SKM-1 (cell line): ENCODE results near the gene KRT33A.
"Not testable (repeated sequence)": the region's sequence is repeated elsewhere in the genome, so short reads cannot be mapped to it uniquely, and the experiment has no call there.

ENCODE experiments used
- DNase-seq: peaks from one replicate; lab custom pipeline; 2025; ENCODE audit not compliant: unreplicated experiment; lab: John Stamatoyannopoulos, UW

KRT33A gene

DNA sequence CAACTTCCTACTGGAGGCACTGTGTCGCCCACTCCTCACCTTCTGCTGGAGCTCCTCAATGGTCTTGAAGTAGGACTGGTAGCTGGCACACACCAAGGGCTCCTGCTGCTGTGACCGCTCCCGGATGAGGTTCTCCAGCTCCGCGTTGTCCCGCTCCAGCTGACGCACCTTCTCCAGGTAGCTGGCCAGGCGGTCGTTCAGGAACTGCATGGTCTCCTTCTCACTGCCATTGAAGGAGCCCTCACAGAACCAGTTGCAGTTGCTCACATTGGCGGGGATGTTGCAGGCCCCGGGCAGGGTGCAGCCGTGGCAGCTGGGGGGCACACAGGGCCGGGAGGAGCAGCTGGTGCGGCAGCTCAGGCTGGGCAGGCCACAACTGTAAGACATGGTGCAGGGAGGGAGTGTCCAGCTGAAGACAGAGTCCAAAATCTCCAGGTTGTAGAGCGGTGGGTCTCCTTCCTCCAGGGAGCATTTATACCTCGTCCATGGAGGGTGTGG is at the start of gene KRT33A:
Gene KRT33A, minus strand, starts transcription at position 448 of the 498 bp plus-strand sequence. Its CDS starts 61 bp downstream, at position 387.
- not testable (repeated sequence) for DNase-seq

DNA sequence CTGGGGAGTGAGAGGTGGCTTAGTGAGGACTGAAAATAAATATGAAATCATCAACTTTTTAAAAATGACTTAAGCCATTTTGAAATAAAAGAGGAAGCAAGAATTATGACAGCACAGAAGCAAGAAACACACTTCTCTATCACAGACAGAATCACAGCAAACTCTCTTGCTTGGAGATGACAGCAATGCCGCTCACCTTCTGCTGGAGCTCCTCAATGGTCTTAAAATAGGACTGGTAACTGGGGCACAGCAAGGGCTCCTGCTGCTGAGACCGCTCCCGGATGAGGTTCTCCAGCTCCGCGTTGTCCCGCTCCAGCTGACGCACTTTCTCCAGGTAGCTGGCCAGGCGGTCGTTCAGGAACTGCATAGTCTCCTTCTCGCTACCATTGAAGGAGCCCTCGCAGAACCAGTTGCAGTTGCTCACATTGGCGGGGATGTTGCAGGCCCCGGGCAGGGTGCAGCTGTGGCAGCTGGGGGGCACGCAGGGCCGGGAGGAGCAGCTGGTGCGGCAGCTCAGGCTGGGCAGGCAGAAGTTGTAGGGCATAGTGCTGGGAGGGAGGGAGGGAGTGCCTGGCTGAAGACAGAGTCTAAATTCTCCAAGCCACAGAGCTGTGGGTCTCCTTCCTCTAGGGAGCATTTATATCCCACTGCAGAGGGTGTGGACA is 46.5 kb upstream of the KRT33A start, which contains the start of gene KRT31:
Gene KRT31, minus strand, starts transcription at position 613 of the 665 bp plus-strand sequence. Its CDS starts 69 bp downstream, at position 544.
- DNase-seq: no peak

DNA sequence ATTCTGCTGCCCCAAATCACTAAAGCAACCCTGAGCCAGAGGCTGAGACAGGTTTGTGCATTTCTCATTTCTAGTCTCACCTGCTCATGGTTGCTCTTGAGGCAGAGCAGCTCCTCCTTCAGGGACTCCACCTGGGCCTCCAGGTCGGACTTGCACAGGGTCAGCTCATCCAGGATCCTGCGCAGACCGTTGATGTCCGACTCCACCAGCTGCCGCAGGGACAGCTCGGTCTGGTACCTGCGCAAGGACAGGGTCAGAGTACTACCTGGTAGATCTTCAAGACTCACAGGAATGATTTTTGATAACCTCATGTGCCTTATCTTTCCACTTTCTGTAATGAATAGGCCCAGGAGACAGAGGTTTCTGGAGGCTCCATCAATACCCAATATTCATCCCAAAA is 45.7 kb upstream of the KRT33A start:
- DNase-seq: no peak

DNA sequence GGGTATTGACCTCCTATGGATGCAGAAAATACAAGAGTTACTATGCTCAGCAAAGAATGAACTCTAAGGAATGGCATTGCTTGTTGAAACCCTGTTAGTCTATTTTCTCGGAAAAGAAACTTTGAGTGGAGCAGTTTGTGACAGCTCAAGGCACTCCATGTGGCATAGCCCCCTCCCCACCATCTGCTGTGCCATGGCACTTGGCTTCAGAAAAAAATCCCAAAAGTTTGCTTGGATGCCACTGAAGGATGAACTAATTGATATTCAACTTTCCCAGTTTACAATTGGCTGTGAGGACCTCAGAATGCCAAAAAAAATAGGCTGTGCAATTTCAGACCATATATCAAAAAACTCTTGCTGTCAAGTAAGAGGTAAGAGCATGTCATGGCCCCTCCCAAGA is 45.0 kb upstream of the KRT33A start:
- no peak for DNase-seq

DNA sequence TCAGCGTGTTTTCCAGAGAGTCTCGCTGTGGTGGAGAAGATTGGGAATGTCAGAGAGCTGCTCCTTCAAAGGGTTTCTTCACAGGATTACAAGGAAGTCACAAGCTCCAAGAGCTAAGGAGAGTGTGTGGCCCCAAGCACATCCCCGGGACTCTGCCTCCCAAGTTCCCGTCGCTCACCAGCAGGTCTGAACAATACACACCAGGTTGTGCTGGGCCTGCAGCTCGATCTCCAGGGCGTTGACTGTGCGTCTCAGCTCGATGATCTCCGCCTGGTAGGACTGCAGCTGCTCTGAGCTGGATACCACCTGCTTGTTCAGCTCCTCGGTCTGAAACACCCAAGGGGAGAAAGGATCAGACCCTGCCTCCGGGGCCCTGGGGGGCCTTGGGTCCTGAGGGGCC is 44.4 kb upstream of the KRT33A start:
- DNase-seq: not testable (repeated sequence)

DNA sequence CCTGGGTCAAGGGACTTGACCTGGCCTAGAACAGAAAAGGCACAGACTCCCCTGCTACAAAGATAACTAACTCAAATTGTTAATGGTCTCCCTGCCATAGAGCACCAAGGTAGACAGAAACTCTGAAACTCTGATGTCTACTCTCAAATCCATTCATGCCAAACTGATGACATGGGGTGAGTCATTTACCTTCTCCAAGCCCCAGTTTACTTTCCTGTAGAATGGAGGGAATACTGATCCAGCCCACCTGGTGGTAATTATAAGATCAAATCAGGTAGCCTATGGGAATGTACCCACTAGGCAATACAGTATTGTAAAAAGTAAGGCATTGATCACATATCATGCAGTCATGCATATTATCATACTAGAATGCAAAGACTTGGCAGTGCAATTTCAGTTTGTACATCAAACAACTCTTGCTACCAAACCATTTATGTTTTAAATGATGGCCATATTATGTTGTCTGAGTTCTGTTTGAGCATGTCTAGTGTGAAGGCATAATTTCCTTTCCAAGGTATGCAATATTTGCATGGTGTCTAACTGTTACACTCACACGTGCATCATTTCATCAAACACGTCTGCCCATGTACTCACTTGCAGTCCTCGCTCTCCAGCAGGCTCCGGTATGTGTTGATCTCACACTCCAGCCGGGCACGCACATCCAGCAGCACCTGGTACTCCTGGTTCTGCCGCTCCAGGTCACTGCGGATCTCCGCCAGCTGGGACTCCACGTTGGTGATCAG is 43.8 kb upstream of the KRT33A start:
- DNase-seq: no peak

DNA sequence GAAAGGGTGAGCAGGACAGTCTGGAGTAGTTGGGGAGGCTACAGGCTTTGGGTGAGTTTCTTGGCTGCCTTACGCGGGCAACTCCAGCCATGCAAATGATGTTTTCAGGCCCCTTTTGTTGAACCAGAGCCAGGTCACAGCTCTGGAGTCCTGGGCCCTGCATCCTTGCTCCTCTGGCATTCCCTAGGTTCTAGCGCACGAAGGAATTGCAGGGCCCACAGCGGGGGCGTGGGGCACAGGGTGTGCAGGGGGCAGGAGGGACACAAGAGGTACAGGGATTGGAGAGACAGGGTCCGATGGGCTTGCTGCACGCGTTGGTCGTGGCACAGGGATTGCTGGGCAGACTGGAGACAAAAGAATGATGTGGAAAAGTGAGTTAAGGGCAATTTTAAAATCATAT is 43.2 kb upstream of the KRT33A start:
- no peak for DNase-seq

DNA sequence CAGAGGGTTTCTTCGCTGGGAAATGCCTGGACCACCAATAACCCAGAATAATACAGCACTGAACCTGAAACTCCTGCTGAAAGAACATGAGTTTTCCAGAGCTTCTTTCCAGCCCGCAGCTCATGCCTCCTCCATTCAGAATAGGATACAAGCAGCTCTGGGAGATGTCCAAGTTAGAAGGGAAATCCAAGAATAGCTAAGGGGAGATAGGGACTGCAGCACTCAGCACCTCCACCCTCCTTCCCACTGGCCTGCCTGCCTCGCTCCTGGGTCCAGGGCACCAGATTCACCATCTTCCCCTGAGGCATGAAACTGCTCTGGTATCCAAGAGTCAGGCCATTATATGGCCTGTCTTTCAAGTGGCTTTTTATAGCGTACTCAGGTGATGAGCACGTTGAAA is 42.7 kb upstream of the KRT33A start:
- no peak for DNase-seq

DNA sequence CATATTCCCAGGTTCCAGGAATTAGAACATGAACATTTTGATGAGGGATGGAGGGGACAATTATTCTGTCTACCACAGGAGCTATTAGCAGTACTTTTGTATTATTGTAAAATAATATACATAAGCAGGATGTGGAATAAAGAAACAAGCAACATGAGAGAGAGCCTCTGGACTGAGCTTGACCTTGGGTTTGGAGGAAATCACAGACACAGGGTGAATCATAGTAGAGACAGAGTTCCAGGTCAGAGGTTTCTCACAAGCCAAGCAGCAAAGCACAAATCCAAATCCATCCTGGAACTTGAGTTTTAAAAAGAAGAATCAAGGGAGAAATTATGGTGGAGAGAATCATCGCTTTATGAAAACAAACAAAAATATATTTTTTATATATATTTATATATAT is 41.6 kb upstream of the KRT33A start:
- no peak for DNase-seq

DNA sequence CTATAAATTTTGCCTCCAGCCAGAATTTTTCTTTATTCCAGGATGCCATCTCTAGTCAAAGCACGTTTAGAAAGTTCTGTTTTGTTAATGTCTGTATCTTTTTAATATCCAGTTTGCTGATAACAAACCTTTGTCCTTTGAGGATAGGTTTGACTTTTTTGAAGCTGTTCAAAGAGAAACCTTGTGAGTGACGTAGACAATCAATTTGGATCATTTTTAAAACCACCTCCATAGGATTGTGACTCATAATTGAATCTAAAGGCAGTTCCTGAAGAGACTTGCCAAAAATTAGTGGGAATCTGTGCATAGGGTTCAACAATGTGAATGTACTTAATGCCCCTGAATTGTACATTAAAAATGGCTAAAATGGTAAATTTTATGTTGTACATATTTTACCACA is 40.9 kb upstream of the KRT33A start:
- DNase-seq: no peak

DNA sequence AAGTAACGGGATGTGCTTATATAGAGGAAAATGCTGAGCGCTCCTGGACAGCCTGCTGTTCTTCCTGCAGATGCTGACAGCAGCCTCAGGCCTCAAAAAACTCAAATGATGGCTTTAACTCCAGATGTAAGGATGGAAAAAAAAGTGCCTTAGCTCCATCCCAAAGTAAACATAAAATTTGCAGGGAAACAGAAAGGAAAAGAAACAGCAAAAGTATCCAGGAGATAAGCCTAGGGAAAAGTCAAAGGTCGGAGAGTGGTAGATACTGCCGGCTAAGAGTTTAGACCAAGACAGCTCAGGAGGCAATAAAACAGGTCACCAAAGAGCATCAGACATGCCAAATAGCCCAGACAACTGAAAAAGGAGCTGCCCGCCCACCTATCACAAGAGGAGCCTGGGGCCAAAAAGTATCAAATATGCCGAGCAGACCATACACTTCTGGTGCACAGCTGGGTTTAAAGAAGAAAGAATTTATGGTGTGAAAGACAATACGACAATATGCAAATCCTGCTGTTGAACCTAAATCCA is 39.8 kb upstream of the KRT33A start:
- no peak for DNase-seq

DNA sequence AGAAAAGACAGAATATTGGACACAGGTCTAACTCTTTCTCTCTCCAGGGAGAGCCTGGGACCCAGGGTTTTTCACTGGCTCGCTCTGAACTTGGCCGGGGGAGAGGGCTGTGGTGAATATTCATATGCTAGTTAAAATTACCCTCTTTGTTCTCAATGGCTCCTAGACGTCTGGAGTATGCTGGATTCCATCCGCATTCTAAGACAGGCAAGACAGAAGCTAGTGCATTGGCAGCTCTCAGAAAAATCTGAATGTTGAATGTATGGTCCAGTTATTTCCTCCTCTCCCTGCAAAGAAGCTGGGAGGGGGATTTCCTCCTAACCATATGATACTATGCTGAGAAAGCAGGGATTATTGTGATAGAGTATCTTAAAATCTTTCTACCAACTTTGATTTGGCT is 37.0 kb upstream of the KRT33A start:
- DNase-seq: no peak

DNA sequence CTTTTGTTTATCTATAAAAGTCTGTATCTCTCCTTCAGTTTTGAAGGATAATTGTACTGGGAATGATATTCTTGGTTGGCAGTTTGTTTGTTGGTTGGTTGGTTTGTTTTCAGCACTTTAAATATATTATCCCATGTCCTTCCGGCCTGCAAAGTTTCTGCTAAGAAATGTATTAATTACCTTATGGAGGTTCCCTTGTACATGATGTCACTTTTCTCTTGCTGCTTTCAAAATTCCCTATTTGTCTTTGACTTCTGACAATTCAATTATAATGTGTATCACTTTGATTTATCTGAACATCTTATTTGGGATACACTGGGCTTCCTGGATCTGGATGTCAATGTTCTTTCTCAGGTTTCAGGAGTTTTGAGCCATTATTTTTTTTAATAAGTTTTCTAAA is 35.6 kb upstream of the KRT33A start:
- no peak for DNase-seq

DNA sequence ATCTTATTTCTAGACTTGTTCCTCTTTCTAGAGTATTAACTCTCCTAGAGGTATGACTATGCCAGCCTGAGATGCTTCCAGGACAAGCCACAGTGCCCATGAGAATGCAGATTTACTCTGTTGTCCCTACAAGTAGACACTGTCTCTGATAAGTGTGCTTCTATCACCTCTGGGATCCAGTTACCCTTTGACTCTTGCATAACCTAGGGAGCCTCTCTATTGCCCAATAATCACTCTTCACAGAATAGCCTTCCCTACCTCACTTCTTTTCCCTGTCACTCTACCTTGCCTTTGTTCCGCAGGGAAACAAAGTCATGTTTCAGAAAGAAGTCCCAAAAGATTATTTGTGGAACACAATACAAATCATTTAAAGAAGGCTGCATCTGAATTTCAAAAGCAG is 33.1 kb upstream of the KRT33A start:
- no peak for DNase-seq

DNA sequence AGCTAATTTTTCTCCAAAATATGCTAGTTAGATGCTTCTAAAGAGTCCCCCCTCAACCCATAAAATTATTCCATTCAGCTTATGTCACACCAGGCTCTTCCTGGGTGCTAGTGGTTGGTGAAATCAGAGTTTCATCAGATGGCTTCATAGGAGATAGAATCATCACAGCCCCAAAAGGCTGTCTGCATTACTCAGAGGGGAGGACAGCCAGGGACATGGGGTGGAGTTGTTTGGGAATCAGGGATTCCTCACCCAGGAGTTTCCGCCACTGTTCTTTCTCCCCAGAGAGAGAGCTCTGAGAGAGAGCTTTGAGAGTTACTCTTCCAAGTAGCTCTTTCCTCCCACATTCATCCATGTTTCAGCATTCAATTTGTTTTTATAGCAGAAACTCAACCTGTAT is 31.8 kb upstream of the KRT33A start:
- DNase-seq: no peak

DNA sequence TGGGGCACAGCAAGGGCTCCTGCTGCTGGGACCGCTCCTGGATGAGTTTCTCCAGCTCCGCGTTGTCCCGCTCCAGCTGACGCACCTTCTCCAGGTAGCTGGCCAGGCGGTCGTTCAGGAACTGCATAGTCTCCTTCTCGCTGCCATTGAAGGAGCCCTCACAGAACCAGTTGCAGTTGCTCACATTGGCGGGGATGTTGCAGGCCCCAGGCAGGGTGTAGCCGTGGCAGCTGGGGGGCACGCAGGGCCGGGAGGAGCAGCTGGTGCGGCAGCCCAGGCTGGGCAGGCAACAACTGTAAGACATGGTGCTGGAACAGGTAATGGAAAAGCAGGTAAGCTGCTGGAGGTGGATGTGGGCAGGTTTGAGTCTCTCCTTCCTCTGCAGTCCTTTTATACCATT is 31.3 kb upstream of the KRT33A start, which contains the start of gene KRT34:
Gene KRT34, minus strand, starts transcription at position 364 of the 400 bp plus-strand sequence. Its CDS starts 60 bp downstream, at position 304.
- not testable (repeated sequence) for DNase-seq

DNA sequence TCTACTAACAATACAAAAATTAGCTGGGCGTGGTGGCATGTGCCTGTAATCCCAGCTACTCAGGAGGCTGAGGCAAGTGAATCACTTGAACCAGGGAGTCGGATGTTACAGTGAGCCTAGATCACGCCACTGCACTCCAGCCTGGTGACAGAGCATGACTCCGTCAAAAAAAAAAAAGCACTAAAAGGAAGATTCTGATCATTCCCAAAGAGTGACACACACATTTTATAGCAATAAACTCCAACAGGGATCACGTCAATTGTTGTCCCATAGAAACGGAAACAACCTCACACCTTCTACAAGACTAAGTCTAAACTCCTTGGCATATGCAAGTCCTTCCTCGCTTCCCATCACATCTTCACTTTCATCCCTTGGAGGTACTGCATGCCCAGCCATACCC is 29.5 kb upstream of the KRT33A start:
- not testable (repeated sequence) for DNase-seq

DNA sequence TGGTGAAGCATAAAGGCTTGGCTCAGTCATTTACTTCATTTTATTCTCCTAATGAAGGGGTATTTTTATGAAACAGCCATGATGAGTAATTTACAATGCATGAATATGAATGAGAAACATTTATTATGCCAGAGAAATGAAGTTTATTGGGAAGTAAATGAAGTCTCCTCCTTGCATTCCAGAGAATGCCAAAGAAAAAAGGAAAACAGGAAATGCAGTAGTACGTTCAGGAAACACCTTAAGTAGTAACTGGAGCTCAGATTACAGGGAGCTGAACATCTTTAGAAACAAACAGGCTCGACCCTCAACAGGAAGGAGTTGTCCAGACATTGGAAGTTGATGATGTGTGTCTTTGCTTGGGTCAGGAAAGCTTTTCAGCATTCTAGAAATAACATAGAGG is 26.9 kb upstream of the KRT33A start:
- DNase-seq: no peak

DNA sequence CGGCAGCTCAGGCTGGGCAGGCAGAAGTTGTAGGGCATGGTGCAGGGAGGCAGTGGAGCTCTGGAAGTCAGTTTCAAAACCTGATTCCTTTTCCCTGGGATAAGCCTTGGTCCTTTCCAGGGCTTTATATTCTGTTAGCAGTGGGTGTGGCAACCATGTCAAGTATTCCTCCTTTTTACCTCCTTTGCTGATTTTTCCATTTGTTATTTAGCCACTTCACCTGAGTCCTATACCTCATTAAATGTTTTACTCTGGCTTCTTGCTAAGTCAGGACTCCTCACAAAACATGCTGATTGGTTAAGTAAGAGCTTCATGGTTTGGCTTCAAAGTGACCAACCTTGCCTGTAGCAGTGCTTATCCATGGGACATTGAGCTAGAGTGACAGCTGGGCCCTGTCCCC is 19.1 kb upstream of the KRT33A start, which contains the start of gene KRT33B:
Gene KRT33B, minus strand, starts transcription at position 101 of the 400 bp plus-strand sequence. Its CDS starts 63 bp downstream, at position 38.
- no peak for DNase-seq

DNA sequence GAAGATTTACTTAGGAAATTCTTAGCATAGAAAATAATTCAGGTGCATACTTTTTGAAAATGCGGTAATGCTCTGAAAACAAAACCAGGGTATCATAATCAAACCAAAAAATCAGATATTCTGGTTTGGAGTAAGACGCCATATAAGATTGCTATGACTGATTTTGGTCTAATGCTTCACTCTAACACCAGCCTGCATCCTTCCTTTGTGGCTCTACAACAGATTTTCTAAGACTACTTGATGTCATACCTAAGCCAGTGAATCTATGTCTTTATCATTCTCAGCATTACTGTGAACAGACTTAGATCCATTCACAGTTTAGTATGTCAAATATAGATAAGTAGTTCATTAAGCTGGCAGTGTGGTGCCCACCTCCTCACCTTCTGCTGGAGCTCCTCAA is 18.4 kb upstream of the KRT33A start:
- DNase-seq: no peak

DNA sequence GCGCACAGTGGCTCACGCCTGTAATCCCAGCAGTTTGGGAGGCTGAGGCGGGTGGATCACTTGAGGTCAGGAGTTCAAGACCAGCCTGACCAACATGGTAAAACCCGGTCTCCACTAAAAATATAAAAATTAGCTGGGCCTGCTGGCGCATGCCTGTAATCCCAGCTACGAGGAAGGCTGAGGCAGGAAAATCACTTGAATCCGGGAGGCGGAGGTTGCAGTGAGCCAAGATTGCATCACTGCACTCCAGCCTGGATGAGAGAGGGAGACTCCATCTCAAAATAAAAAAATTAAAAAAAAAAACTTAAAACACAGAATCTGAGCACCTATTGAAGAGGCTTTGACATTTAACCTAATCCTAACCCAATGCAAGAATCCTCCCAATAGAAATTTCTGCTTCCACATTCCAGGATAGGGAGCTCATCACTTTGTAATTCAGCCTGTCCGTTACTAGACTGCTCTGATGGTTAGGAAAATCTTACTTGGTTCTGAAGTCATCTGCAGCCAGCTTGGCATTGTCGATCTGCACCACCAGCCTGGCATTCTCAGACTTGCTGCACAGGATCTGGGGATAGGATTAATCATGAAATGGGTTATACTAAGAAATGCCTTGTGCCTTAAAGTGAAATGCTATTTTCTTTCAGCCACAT is 16.9 kb upstream of the KRT33A start:
- no peak for DNase-seq
